AG08396 (cell line): Measurements from ENCODE around the gene ELOVL2.

Experiments
- DNase-seq: peaks from one replicate; pipeline ENCODE4 v3.0.0; 2012; ENCODE audit warnings: low spot score, mixed read lengths

ELOVL2 gene

DNA sequence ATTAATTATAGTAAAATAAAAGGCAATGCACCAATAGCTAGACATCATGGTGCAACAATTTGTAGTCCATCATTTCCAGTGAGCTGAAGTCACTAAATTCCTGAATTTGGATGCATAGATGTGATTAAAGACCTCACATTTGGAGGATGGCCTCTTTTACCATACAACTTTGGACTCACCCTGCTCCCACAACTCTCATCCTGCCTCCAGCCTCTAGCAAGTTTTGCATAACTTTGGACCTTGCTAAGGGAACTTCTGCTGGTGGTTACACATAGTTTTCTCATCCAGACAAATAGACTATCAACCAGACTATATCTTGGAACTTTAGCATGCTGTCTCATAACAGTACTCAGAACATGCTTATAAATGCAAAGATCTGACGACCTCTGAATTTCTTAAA, 12.8 kb upstream of the ELOVL2 start:
- DNase-seq, result no peak

DNA sequence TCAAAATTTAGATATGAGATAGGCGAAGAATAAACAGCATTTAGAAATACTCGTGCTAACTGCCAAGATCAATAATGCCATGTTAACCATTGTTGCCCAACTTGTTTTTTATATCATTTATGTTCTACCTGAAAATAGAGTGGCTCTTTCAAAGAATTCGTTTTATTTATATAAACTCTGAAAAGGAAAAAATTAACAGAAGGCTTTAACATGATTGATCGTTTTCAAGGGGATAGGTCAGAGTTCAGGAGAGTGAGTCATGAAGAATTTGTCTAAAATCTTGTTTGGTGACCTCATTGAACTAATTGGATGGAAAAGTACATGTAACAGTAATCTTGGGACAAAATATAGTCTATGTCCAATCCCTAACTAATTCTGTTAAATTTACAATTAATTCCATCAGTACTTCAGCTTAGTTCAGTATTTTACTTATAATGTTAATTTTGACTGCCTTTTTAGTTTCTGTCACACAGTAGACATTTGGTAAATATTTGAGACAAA, 11.1 kb upstream of the ELOVL2 start:
- no peak for DNase-seq

DNA sequence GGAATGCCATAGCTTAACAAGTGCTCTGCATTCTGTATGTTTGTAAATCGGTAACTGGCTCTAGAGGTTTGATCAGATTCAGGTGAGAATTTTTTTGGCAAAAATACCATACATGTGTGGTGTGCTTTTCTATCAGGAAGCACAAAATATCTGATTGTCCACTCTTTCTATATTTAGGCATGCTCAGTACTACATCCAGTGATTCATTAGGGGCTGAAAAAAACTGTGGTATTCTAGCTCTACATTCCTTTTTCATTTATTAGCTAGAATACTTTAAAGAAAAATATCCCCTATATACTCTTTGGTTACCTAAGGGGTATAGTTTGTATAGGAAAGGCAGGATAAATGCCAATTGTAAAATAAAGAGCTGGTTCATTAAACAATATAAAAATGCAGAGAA, 10.6 kb upstream of the ELOVL2 start:
- DNase-seq, result no peak

DNA sequence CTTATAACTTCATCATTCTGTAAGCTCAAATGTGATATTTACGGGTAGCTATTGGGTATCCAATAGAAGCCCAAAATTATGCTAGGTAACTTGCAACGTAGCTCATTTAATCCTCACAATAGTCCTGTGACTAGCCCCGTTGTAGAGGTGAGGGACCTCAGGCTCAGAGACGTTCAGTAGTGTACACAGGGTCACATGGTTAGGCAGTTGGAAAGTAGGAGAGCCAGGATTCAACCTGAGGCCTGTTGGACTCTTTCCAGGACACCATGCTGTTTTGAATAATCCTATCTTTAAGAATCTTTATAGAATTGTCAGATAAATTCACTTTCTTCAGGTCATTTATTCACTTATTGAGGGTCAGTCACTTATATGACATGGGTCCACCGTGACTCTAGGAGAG, 9.2 kb upstream of the ELOVL2 start:
- DNase-seq, result no peak

DNA sequence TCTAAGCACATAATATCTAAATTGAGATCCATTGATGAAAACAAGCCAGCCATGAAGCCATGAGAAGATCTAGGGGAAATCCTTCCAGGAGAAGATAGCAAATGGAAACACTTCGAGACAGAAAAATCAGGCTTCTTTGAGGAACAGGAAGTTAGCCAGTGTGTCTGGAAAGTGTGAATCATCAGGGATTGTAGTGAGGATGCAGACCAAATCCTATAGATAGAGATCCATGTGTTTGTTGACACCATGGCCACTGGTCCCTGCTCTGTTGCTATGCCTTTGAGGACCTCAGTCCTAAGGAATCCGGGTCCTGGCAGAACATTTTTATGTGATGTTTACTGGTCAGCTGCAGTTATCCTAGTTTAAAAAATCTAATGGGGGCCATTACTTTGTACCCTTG, 6.6 kb upstream of the ELOVL2 start:
- DNase-seq, result no peak

DNA sequence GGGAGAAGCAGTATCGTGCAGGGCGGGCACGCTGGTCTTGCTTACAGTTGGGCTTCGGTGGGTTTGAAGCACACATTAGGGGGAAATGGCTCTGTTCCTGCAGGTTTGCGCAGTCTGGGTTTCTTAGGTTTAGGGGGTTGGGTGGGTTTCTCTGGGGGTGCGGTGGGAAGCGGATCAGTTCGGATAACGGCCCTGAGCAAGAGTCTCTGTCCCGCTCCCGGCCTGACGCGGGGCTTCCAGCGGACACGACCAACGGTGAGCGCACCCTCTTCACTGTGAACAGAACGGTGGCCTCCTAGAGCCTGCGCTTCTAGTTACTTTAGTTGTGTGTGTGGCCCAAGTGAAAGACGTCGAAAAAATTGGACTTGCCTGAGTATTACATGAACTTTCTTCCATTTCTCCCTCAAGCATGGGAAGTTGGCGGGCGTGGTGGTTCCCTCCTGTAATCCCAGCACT, 635 bp upstream of the ELOVL2 start:
- no peak for DNase-seq

DNA sequence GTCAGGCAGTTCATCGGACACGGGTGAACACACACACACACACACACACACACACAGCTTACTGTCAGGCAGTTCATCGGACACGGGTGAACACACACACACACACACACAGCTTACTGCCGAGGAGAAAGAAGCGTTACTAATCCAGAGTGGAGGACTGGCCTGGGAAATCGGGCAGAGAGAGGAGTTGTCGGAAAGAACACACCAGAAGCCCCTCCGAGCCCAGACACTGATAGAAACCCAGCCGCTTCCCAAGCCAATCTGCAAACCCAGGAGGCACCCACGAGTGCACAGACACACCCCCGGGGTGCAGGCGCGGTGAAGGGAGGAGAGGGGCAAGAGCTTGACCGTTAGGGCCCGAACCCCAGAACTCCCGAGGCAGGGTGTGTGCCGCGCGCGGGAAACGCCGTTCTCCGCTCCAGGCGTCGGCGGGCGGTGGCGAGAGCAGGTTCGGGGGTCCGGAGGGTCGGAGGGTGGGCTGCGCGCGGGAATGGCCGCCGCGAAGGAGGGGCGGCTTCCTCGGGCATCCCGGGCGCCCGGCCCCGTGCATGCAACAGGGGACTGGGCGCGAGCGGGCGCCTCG, 636 bp downstream of the ELOVL2 start:
- DNase-seq, result peak; percentile 11

DNA sequence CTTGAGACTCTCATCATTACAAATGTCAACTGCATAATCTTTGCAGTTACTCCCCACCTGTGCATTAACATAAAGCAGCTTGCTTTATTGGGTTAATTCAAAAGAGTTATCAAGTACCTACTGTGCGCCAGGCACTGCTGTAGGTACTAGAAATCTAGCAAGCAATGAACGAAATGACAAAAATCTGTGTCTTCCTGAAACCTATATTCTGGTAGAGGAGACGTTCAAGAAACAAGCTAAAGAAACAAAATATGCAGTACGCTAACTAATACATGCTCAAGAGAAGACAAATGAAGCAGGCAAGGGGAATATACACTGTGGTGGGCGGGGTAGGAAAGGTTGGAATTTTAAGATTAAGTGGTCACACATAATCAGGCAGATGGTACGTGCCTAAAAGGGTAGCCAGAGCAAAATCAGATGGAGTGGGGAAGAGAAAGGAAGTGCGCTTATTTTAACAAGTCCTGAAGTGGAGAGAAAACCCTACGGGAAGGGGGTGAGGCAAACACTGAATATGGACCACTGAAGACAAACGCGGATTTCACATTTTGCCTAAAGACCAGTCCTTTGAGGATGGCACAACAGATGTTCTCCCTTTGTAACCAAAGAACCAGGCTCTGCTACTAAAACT, 1.2 kb downstream of the ELOVL2 start:
- no peak for DNase-seq

DNA sequence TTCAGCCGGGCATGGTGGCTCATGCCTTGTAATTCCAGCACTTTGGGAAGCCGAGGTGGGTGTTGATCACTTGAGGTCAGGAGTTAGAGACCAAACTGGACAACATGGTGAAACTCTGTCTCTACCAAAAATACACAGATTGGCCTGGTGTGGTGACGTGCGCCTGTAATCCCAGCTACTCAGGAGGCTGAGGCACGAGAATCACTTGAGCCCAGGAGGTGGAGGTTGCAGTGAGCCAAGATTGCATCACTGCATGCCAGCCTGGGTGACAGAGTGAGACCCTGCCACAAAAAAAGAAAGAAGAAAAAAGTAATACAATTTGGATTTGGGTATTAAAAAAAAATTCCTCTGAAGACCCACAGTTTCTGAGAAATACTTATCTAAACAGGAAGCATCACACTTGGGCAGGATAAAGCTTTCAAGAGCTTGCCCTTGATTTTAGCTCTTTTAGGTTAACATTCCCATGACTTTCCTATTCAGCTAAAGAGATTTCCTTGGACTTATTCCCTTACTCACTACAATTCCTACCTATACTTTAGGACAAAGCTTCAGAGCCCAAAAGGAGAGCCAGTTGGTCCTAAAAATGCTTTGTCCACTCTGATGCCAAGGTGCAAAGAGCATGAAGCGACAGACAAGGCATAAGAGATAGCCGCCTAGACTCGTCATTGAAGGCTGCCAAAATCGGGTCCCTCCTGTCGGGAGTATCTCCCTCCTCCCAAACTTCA, 1.9 kb downstream of the ELOVL2 start:
- no peak for DNase-seq

DNA sequence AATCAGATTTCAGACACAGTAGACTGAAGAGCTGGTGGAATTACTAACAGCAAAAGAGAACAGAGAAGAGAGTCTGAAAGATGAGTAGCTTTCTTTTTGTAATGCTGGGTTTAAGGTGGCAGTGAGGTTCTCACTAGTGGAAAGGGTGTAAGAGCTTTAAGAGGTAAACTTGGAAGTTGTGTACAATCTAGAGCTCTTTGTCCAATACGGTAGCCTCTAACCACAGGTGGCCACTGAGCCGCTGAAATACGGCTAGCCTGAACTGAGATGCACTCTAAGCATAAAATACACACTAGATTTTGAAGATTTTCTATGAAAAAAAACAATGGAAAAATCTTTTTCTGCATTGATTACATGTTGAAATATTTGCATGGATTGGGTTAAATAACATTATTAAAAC, 4.0 kb downstream of the ELOVL2 start:
- no peak for DNase-seq

DNA sequence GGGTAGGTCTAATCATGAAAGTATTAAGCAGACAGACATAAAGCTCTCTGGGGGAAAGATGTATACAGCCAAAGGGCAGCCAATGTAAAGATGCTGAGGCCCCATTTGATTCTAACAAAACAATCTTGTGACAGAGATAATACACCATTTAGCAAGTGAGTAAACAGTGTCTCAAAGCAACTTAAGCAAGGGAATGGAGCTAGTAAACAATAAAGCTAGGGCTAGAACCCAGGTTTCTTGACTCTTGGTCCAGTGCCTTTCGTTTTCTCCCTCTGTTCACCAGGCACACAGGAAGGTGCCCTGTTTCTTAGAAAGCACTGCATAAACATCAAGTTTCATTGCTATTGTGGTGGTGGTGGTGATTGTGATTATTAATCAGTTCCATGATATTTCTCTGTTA, 5.1 kb downstream of the ELOVL2 start:
- no peak for DNase-seq

DNA sequence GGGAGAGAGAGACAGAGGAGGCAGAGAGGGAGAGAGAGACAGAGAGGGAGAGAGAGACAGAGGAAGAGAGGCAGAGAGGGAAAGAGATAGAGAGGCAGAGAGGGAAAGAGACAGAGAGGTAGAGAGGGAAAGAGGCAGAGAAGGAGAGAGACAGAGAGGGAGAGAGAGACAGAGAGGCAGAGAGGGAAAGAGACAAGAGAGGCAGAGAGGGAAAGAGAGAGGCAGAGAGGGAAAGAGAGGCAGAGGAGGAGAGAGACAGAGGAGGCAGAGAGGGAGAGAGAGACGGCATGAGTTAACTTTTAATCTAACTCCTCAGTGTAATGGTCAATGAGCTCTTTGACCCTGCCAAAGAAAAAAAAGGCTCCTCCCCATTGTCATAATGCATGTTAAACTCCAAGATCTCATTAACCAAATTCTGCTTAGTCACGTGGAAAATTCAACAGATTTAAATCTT, 7.1 kb downstream of the ELOVL2 start:
- DNase-seq, result no peak

DNA sequence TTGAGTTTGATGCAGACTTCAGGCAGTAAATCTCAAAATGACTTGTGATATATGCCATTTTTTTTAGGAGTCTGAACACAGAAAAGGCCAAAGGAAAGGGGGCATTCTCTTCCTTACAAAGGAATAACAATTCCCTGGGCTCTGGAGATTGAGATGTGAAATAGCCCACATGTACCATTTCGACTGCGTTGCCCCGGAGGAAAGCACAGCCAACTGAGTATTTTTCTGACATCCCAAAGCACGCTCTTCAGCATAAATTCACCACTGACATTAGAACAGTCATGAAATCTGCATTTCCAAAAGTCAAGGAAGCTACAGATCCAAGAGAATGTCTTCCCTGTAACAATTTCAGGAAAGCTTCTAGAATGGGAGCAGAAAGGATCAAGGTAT, 7.8 kb downstream of the ELOVL2 start:
- DNase-seq, result no peak

DNA sequence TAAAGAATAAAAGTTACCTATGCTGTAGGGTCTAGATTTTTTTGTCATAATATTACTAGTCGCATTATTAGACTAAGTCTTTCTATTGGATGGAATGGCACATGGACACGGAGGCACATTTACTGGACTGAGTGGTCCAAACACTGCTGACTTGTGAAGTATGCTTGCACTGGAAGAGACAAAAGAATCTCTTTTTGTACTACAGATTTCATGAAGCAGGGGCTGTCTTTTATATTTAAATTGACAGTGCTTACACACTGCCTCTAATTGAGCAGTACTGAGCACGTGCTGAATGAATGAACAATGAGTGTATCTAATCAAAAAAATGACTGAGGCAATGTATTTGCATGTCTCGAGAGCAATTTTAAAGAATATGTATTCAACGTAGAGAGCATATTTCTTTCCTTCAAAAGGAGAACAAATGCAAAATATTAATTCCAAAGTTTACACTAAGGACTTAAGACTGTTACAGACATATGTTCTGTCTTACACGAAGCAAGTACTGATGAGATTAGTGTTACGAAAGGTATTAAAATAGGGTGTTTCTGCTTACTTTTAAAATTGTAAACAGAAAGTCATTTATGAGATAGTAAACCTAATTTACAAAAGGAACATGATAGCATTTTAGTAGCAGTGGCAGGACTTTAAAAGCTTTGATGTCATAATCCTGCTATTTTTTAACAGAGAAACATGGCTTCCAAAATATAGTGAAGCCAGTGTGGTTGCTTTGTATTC, 8.3 kb downstream of the ELOVL2 start:
- DNase-seq, result no peak

DNA sequence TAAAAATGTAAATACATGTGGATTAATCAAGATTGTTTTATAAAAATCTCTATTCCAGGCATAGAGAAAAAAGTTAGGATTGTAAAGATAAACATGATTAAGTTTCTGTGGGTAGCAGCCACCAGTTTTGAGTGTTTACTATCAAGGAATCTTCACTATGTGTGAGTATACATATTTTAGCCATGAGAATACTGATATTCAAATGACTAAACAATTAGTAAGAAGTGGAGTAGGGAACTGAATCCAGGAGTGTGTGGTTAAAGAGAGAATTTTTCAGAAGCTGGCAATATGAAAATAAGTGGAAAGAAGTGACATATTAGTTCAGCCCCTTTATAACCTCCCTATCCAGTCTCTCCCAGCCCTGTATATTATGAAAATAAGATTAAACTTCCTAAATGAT, 10.3 kb downstream of the ELOVL2 start:
- DNase-seq, result peak; percentile 74

DNA sequence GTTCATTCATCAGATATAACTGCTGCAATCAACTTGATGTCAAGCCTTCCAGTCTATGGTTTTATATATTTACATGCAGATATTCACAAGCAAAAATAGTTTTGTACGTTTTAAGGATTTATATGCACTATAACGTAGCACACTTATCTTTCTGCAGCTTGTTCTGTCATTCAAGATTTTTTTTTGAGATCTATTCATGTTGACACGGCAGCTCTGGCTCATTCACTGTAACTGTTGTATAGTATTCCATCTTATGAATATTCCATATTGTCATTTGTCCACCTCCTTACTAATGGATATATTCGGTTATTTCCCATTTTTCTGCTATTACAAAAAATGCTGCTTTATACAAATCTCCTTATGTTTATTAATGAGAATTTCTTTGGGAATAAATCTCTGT, 13.2 kb downstream of the ELOVL2 start:
- no peak for DNase-seq

DNA sequence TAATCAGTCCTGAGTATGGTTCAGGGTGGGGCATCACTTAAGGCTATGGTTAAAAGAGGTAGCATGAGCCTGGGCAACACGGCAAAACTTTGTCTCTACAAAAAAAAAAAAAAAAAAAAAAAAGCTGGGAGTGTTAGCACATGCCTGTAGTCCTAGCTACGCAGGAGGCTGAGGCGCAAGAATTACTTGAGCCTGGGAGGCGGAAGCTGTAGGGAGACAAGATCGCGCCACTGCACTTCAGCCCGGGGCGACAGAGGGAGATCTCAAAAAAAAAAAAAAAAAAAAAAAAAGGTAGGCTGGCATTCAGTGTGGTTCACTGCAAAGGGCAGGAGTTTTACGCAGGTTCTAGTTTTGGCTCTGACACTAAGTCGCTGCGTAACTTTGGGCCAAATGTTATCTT, 15.1 kb downstream of the ELOVL2 start:
- DNase-seq, result no peak

DNA sequence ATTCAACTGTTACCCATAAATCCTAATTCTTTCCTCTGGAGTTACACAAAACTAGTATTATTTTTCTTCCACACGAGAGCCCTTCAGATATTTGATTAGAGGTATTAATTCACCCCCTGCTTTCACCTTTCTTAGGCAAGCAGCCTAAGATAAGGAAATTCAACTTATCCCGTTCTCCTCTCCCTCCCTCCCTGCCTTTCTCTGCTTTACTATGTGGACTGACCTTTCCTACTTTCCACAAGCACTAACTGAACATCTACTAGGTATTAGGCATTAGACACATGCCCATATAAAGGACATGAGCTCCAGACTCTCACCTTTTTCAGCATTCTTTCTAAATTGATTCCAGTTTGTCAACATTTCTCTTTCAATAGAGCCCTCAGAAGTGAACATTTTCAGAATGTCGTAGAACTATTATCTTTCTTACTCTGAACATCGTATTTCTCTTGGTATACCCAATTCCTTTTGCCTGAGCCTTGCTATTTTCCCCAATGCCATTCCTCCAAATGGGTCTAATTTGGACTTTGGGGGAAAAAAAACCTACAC, 16.5 kb downstream of the ELOVL2 start:
- DNase-seq, result no peak

DNA sequence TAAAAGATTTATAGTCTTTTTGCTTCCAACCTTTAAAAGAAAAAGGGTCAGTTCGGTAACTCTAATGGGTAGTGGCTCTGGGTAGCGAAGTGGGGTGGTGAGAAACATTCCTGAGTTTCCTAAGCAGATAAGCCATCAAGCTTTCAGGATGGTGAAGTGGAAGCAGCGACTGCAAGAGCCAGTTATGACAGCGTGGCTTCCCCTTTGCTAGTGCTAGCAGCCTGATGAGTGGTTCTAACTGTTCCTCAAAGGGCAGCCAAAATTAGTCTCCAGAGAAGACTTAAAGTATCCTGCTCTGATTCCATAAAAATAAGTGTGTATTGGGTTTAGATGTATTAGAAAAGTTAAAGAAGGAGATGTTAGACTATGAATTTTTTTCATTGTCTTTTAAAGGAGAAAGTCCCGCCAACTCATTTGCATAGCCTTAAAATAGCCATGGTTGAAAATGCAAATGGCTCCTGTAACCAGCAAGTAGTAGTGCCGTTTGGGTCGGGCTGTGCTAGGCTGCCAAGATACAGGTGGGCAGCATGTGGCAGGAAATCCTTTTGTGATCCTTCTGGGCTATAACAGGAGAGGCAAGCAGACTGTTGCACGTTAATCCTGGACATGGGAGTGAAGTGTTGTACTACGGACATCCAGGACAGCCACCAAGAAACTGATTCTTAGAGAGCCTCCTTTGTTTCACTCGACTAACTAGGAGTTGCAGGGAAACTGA, 18.0 kb downstream of the ELOVL2 start:
- no peak for DNase-seq

DNA sequence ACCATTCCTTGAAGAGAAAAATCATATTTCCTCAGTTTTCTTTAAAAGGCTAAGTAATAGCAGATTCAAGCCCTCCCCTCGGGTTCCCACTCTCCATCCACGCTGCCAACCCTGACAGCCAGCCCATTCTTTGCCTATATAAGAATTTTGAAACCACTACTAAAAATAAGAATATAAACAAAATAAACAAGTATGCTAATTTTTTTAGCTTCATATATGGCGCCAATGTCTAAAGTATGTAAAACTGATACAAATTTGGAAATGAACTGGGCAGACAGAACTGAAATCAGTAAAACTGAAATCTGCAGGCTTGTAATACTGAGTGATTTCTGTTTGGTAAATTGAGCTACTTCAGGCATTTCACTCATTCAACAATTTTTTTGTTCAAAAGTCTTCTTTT, 19.0 kb downstream of the ELOVL2 start:
- no peak for DNase-seq

DNA sequence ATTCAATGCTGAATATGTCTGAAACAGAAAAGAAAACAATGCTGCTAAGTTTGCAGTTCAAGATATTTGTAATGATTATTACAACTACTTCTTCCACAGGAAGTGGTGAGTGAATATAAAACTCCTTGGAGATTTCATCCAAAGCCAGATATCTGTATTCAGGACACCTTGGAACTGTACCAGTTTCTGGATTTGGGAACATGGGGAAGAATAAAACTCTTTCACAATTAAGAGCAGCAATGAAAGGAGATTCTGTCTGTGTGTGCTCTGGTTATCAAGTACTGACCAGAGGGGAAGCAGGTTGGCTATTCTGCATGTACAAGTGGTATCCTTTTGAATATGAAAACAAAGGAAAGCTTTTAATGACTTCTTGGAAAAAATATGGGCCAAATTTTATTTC, 21.1 kb downstream of the ELOVL2 start:
- DNase-seq, result no peak

DNA sequence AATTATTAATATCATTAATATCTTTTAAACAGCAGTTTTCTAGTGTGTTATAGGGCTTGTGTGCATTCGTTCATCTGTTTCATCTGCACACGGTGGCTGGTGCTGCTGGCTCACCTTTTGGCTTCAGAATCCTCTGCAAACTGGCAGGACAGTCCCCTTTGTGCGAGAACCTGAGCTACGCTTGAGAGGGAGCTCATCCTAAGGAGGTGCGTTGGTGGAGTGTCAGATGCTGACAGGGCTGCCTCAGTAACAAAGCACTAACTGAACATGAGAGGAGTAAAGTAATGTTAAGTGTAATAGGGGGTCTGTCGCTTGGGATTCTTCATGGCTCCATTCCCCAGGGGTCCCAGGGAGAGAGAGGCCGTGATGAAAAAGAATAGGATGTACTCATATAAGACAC, 22.4 kb downstream of the ELOVL2 start:
- no peak for DNase-seq
